GM19397 (cell line): Measurements from ENCODE around the gene BRPF3.

Source experiments
- ATAC-seq: cut with Tn5 transposase; IDR thresholded peaks from one replicate; pipeline ENCODE4 v1.9.1; 2021; ENCODE audit warnings: mild to moderate bottlenecking, moderate library complexity; ENCODE audit not compliant: unreplicated experiment

The BRPF3 gene

GRCh38 chr6:36227379-36228228 is 31.1 kb downstream of the BRPF3 start:
- no peak for ATAC-seq

- no peak for ATAC-seq
These were observed 32.7 kb downstream of the BRPF3 start for GRCh38 chr6:36229223-36229622.

GRCh38 chr6:36230371-36230770 is 33.8 kb downstream of the BRPF3 start:
- ATAC-seq, result no peak

- no peak for ATAC-seq
These were observed 35.6 kb downstream of the BRPF3 start for GRCh38 chr6:36232172-36232571.

GRCh38 chr6:36235309-36235708 is 38.8 kb downstream of the BRPF3 start:
- ATAC-seq, result no peak

- ATAC-seq, result no peak
These were observed 39.3 kb downstream of the BRPF3 start for GRCh38 chr6:36235862-36236261.

GRCh38 chr6:36239774-36240173 is 43.2 kb downstream of the BRPF3 start:
- ATAC-seq, result no peak

- no peak for ATAC-seq
These were observed 45.2 kb downstream of the BRPF3 start for GRCh38 chr6:36241728-36242127.

GRCh38 chr6:36242161-36242560 is 45.6 kb downstream of the BRPF3 start:
- no peak for ATAC-seq

- ATAC-seq, result no peak
These were observed 46.1 kb downstream of the BRPF3 start for GRCh38 chr6:36242626-36243025.

- ATAC-seq, result no peak
These were observed 47.1 kb downstream of the BRPF3 start for GRCh38 chr6:36243562-36244212.

GRCh38 chr6:36244641-36245280 is 48.2 kb downstream of the BRPF3 start:
- no peak for ATAC-seq

- no peak for ATAC-seq
These were observed 49.1 kb downstream of the BRPF3 start for GRCh38 chr6:36245572-36246061.

- no peak for ATAC-seq
These were observed 50.1 kb downstream of the BRPF3 start for GRCh38 chr6:36246506-36247268.

GRCh38 chr6:36247693-36248092 is 51.1 kb downstream of the BRPF3 start:
- ATAC-seq, result no peak

GRCh38 chr6:36248980-36249379 is 52.4 kb downstream of the BRPF3 start:
- no peak for ATAC-seq

GRCh38 chr6:36249536-36249935 is 53.0 kb downstream of the BRPF3 start:
- no peak for ATAC-seq

GRCh38 chr6:36252005-36252404 is 55.5 kb downstream of the BRPF3 start:
- ATAC-seq, result no peak

GRCh38 chr6:36263390-36264000 is 67.0 kb downstream of the BRPF3 start:
- ATAC-seq, result no peak

- ATAC-seq, result no peak
These were observed 69.2 kb downstream of the BRPF3 start for GRCh38 chr6:36265744-36266143.
